ENCODE measurements around the gene ZCRB1.

The ZCRB1 gene

DNA sequence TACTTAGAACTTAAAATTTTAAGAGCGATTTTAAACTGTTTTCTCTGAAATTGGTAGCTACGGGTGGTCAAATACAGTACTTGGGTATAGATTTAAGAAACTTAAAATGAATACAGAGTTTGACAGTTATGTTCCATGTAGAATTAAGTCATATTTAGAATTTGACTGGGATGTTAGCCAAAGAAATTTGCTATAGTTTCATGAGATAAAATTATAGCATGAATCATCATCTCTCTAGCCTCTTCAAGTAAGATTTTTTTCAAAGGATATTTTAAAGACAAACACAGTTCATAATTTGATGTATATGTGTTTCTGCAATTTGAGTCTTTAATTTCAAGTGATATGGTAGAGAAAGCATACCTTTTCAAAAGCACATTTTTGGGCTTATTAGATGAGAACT, 41.0 kb downstream of the ZCRB1 start:
- H3K4me3 ChIP-seq (ENCODE audit: low read depth, low read length): no peak overlapping the region
- no peak for DNase-seq (ENCODE audit: low read depth)

DNA sequence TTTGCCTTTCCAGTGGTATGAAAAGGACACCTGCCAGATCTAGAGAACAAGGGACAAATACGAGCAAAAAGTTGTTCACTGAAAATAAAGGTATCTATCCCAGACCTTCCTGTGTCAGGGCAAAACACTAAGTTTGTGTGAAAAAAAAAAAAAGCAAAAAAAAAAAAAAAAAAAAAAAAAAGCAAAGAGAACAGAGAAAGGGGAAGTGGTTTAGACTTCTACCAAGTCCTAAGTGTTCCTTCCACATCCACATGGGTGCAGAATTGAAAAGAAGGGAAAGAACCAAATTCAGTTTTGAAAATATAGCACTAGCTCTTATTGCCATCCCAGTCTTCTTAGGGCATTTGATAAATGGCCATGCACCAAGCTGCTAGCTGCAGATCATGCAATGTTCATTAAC, 41.7 kb downstream of the ZCRB1 start:
- H3K4me3 ChIP-seq (ENCODE audit: low read depth, low read length): no peak overlapping the region
- DNase-seq (ENCODE audit: low read depth): no peak

DNA sequence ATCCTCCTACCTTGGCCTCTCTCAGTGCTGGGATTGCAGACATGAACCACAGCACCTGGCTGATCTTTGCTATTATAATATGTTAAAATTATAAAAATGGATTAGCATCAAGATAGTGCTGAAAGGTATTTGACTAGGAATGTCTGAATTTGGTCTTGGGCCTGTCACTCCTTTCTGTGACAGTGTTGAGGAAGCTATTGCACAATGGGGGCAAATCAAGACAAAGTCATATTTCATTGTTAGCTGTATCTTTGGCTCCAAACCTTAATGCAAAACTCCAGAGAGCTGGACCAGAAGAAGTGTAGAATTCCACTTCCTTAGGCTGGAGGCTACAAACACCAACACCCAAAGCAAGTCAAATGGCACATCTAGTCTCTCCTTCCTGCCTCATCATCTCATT, 42.2 kb downstream of the ZCRB1 start:
- no peak for DNase-seq (ENCODE audit: low read depth)
- no peak overlapping the region for H3K4me3 ChIP-seq (ENCODE audit: low read depth, low read length)

DNA sequence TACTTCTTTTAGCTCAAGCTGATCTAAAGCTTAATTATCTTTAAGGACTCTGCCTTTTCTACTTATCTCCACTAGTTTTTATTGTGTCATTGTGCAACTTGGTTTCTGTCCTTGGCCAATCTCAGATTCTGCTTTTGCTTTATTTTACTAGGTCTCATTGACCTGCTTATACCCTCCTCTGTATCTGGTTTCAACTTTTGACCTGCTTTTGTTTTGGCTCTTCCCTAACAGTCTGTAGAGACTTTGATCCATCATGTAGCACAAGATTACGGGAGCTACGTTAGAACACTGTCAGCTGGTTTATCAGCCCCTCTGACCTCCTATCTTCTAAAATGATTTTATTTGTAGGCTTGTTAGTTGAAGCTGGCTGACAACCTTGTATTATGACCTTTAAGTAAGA, 43.6 kb downstream of the ZCRB1 start:
- H3K4me3 ChIP-seq (ENCODE audit: low read depth, low read length): no peak overlapping the region
- DNase-seq (ENCODE audit: low read depth): no peak

DNA sequence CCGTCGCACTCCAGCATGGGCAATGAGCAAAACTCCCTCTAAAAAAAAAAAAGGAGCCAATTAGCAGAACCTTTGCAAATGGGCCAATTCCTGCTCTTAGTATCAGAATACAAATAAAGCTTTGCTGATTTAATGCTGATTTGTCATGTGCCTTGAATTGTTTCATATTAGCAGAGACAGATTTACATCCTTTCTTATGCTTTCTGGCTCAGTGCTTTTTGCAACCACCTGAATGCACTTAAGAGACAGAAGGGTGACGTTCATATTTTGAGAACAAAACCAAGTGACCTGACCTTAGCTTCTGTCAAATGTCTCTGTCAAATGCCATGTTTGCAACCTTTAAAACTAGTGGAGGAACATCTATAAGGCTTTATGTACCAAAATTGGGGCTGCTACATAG, 44.0 kb downstream of the ZCRB1 start:
- H3K4me3 ChIP-seq (ENCODE audit: low read depth, low read length): no peak overlapping the region
- DNase-seq (ENCODE audit: low read depth): no peak

DNA sequence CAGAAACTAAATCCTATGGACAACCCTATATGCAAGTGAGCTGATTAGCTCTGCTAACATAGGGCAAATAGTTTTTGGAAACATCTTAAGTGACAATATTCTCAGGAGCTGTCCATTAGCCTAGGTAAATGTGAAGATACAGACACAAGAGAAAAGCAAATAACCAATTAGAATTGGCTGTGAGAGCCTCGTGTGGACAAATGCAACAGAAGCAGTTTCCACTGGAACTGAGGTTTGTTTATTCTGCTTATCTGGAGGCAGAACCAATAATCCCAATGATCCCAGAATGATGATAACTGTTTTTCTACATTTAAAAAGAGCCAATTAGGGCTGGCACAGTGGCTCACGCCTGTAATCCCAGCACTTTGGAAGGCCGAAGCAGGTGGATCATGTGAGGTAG, 44.6 kb downstream of the ZCRB1 start:
- no peak overlapping the region for H3K4me3 ChIP-seq (ENCODE audit: low read depth, low read length)
- DNase-seq (ENCODE audit: low read depth): no peak

DNA sequence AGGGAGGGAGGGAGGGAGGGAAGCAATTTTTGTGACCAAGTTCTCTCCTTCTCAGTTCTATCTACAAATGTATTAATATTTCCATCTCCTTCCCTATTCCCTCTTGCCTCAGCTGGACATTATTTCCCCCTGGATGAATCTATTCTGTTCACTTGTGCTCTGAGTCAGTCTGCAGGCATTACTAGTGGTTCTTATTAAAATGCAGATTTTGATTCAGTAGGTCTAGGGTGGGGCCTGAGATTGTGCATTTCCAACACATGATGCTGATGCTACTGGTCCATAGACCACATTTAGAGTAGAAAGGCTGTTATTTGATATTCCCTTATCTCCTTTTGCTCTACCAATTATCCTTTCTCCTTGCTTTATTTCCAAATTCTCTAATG, 47.8 kb downstream of the ZCRB1 start:
- no peak for DNase-seq (ENCODE audit: low read depth)
- H3K4me3 ChIP-seq (ENCODE audit: low read depth, low read length): no peak overlapping the region

DNA sequence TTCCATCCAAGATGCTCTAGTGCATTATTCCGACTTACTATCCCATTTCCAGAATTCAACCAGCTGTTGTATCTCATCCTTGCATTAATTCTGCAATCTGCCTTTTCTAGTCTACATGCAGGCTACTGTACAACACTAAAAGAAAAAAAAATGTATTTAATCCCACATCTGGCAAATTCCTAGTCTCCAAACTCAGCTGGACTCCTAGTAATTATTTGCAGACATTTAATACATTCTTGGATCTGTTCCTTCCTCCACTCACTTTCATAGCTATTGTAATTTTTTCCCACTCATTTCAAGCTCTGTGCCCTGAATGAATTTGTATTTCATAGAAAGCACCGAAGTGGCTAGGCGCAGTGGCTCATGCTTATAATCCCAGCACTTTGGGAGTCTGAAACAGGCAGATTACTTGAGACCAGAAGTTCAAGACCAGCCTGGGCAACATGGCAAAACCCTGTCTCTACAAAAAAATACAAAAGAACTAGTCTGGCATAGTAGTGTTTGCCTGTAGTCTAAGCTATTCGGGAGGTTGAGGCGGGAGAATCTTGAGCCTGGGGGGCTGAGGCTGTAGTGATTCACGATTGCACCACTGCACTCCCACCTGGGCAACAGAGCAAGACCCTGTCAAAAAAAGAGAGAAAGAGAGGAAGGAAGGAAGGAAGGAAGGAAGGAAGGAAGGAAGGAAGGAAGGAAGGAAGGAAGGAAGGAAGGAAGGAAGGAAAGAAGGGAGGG, 48.3 kb downstream of the ZCRB1 start:
- no peak for DNase-seq (ENCODE audit: low read depth)

DNA sequence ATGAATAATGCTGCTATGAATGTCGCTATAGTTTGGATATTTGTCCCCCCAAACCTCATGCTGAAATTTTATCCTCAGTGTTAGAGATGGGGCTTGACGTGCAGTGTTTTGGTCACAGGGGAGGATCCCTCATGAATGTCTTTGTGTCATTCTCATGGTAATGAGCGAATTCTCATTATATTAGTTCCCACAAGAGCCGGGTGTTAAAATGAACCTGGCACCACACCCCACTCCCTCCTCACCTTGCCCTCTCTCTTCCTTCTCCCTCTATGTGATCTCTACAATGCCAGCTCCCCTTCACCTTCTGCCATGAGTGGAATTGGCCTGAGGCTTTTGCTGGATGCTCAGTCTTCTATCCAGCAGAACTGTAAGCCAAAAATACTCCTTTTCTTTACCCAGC, 50.4 kb downstream of the ZCRB1 start:
- no peak for DNase-seq (ENCODE audit: low read depth)
- H3K4me3 ChIP-seq (ENCODE audit: low read depth, low read length): no peak overlapping the region

More for the DNA sequence above, 48.3 kb downstream of the ZCRB1 start:
- H3K4me3 ChIP-seq (ENCODE audit: low read depth, low read length): no peak overlapping the region

DNA sequence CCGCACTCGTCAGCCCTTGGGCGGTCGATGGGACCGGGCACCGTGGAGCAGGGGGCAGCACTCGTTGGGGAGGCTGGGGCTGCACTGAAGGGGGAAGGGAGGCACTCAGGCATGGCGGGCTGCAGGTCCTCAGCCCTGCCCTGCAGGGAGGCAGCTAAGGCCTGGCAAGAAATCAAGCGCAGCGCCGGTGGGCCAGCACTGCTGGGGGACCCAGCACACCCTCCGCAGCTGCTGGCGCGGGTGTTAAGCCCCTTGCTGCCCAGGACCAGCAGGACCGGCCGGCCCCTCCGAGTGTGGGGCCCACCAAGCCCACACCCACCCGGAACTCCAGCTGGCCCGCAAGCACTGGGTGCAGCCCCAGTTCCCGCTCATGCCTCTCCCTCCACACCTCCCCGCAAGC, 52.2 kb downstream of the ZCRB1 start:
- DNase-seq (ENCODE audit: low read depth): no peak
- H3K4me3 ChIP-seq (ENCODE audit: low read depth, low read length): no peak overlapping the region

DNA sequence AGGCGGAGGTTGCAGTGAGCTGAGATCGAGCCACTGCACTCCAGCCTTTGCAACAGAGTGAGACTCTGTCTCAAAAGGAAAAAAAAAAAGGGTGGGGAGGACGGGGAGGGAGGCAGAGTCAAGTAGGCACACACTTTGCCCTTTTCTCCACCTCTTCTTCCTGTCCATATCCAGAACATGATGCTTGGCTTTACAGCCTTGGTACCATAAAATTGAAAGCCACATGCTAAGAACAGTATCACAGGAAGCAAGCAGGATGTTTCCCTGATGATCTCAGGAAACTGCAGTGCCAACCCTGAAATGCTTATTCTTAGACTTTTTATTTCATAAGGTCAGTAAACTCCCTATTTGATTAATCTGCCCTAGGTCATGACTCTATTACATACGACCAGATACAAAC, 55.3 kb downstream of the ZCRB1 start:
- DNase-seq (ENCODE audit: low read depth): no peak
- no peak overlapping the region for H3K4me3 ChIP-seq (ENCODE audit: low read depth, low read length)

DNA sequence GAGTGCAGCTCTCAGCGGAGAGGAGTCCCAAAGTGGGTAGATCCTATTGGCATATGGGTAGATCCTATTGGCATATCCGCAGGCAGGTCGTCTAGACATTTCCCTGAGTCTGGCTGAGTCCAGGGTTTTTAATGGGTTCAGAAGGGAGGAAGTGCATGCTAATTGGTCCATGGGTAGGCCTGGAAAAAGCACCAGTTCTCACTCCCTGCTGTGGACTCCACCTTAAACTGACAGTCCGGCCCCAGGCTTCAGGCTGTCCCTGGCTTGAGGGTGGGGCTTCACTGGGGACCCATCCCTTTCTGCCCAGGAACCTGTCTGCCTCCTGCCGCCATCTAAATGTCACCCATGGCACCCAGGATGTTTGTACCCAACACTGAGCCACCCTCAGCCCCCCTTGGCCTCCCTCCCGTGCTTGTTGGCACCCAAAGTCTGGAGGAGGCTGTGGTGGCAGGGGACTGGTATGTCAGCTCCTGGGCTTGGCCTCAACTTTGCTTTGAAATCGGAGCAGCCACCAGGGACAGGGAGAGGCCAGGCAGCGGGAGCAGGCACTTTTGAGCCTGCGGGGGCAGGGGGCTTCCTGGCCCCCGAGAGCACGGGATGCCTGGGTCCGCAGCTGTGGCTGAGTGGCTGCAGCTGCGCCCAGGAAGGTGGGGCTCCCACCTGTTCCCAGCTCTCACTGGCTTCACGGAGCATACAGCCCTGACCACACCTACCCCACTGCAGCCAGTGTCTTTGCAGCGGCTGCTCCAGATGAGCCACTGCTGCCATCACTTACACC, 58.3 kb downstream of the ZCRB1 start:
- H3K4me3 ChIP-seq (ENCODE audit: low read depth, low read length): no peak overlapping the region
- DNase-seq (ENCODE audit: low read depth): no peak

DNA sequence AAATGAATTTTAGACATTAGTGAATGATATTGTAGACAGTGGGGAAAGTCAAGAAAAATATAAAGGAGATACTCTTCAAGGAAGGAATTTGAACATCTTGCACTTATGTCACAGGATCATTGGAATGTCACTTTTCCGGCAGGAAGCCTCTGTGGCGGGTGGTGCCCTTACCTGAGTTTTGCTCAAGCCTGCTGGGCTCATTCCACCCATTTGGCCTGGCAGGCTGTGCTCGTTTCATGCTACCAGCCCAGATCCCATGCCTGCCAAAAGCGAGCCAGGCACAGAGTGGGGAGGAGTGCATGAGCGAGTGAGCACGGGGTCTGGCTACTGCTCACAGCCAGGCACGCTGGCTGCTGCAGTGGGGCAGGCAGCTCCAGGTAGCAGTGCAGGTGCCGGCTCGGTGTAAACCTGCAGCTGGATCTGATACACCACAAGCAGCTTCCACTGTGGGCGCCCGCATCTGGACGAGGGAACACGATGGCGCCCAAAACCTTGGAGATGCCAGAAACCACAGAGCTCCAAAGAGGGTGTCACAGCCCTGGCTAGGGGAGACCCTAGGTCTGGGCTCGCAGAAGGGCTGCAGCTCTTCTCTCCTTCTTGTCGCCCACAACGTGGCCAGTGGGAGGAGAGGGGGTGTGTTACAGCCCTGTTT, 59.2 kb downstream of the ZCRB1 start:
- DNase-seq (ENCODE audit: low read depth): no peak
- no peak overlapping the region for H3K4me3 ChIP-seq (ENCODE audit: low read depth, low read length)

DNA sequence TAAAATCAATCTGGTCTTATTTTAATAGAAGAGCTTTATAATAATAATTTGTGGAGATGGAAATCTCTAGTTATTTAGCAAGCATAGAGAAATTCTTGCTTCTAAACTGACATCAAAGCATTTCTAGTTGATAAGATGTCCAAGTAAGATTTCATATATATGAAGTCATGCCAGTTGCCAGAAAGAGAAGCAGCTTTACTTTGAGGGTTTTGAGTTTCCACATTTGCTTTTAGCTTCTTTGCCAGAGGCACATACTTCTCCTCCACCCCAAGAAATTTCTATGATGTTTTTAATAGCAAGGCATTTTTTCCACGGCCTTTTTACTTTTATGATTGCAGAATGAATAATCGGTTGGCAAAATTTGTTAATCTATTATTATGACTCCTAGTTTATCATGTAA, 63.6 kb downstream of the ZCRB1 start:
- no peak for DNase-seq (ENCODE audit: low read depth)

More for the DNA sequence above, 63.6 kb downstream of the ZCRB1 start:
- H3K4me3 ChIP-seq (ENCODE audit: low read depth, low read length): no peak overlapping the region
